Bronchial epithelial cell (primary cell): ENCODE data around the gene MAPK4. TPM values are rescaled to one million over a fixed set of nuclear protein-coding genes. Genes with fewer than 3 reads are reported as not detected.
"Not testable (repeated sequence)": the region's sequence is repeated elsewhere in the genome, so short reads cannot be mapped to it uniquely, and the experiment has no call there.

Experiments
- DNase-seq: peaks from one replicate; pipeline ENCODE4 v3.0.0-alpha.2; 2010; ENCODE audit warnings: low read depth
- FAIRE-seq: peaks from 2 replicates; lab custom pipeline; 2011; peaks lifted over from hg19 to GRCh38; lab: Jason Lieb, UNC
- H3K27me3 ChIP-seq: 2 replicates; pipeline ENCODE4 v1.5.1; 2011; ENCODE audit warnings: low read length; ENCODE audit not compliant: control insufficient read depth, insufficient read depth
- H3K36me3 ChIP-seq: 2 replicates; pipeline ENCODE4 v1.5.1; 2011; ENCODE audit warnings: low read length; ENCODE audit not compliant: control insufficient read depth, insufficient read depth
- H3K4me3 ChIP-seq: 2 replicates; pipeline ENCODE4 v1.5.1; 2011; ENCODE audit warnings: mild to moderate bottlenecking, low read depth, low read length, control low read depth
- total RNA-seq: library from RNA; depleted of rRNA; stranded (reverse); fragments of >200 nt; gene quantifications from 2 replicates; pipeline ENCODE4 v1.2.1, GENCODE V29; 2014
- TF ChIP-seq, protein P1 (sequence below): IDR thresholded peaks from 2 replicates; pipeline ENCODE4 v1.5.1; 2011; ENCODE audit warnings: mild to moderate bottlenecking, moderate library complexity, low read length, control low read depth, inconsistent platforms; ENCODE audit not compliant: insufficient read depth, severe bottlenecking

MAPK4 gene
- total RNA-seq, 1 donor from 2014 or later, result not detected

DNA sequence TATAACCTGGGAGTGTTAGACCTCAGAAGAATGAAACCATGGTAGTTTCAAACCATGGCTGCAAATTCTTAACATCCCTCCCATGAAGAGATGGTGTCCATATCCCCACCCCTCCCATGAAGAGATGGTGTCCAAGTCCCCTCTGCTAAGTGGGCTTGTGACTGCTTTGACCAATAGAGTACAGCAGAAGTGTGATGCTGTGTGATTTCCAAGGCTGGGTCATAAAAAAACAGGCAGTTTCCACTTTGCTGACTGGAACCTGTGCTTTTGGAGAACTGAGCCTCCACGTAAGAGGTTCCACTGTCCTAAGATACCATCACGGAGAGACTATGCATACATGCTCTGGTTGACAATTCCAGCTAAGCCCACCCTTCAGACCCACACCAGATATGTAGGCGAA is 194.4 kb downstream of the MAPK4 start:
- FAIRE-seq (no peak), DNase-seq (no peak)
- TF ChIP-seq, protein P1, sequence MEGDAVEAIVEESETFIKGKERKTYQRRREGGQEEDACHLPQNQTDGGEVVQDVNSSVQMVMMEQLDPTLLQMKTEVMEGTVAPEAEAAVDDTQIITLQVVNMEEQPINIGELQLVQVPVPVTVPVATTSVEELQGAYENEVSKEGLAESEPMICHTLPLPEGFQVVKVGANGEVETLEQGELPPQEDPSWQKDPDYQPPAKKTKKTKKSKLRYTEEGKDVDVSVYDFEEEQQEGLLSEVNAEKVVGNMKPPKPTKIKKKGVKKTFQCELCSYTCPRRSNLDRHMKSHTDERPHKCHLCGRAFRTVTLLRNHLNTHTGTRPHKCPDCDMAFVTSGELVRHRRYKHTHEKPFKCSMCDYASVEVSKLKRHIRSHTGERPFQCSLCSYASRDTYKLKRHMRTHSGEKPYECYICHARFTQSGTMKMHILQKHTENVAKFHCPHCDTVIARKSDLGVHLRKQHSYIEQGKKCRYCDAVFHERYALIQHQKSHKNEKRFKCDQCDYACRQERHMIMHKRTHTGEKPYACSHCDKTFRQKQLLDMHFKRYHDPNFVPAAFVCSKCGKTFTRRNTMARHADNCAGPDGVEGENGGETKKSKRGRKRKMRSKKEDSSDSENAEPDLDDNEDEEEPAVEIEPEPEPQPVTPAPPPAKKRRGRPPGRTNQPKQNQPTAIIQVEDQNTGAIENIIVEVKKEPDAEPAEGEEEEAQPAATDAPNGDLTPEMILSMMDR, result no peak
- H3K27me3 ChIP-seq, result peaks cover 3% of the 10 kb centered on the region
- no peaks in the 10 kb centered on the region for H3K36me3 ChIP-seq
- H3K4me3 ChIP-seq, result no peak overlapping the region

DNA sequence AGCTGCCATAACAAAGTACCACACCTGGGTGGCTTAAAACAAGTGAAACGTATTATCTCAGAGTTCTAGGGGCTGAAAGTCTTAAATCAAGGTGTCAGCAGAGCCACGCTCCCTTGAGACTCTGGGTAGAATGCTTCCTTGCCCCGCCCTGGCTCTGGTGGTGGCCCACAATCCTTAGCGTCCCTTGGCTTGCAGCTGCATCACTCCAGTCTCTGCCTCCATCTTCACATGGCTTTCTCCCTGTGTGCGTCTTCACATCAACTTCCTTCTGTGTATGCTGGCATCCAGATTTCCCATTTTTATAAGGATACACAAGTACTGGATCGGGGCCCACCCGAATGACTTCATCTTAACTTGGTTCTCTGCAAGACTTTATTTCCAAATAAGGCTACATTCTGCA is 197.5 kb downstream of the MAPK4 start:
- FAIRE-seq (no peak), DNase-seq (no peak)
- Histone ChIP-seq H3K4me3 (no peak overlapping the region), H3K36me3 (no peaks in the 10 kb centered on the region), H3K27me3 (peaks cover 7% of the 10 kb centered on the region)
- TF ChIP-seq, protein P1, result no peak

DNA sequence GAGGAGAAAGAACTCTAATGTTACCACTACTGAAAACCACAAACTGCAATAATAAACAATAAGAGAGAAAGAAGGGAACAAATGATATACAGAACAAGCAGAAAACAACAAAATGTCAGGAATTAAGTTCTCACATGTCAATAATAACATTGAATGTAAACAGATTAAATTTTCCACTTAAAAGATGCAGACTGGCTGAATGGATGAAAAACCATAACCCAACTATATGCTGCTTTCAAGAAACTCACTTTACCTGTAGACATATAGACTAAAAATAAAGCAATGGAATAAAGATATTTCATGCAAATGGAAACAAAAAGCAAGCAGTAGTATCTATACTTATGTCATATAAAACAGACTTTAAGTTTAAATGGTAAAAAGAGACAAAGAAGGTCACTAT is 209.6 kb downstream of the MAPK4 start:
- no peaks in the 10 kb centered on the region for H3K36me3 ChIP-seq
- FAIRE-seq (no peak), DNase-seq (no peak)
- H3K4me3 ChIP-seq, result no peak overlapping the region
- TF ChIP-seq, protein P1, result no peak
- H3K27me3 ChIP-seq, result no peaks in the 10 kb centered on the region

DNA sequence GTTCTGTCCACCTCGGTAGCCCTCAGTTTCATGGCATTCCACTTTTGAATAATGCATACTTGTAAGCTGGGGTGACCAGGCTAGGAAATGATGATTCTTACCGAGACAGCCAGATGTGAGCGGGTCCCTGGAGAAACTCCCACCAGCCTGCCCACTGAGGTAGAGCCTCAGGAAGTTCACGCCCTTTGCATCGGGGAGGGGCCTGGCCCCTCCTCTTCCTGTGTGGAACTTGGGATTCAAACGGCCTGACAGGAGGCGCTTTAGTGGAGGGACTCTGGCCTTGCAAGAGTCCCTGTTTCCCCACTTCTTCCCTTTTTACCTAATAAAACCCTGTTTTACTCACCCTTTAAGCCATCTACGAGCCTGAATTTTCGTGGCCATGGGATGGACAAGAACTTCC is 215.3 kb downstream of the MAPK4 start:
- FAIRE-seq, result no peak
- TF ChIP-seq, protein P1, result no peak
- Histone ChIP-seq H3K27me3 (peaks cover under 1% of the 10 kb centered on the region), H3K4me3 (no peak overlapping the region), H3K36me3 (no peaks in the 10 kb centered on the region)
- no peak for DNase-seq

DNA sequence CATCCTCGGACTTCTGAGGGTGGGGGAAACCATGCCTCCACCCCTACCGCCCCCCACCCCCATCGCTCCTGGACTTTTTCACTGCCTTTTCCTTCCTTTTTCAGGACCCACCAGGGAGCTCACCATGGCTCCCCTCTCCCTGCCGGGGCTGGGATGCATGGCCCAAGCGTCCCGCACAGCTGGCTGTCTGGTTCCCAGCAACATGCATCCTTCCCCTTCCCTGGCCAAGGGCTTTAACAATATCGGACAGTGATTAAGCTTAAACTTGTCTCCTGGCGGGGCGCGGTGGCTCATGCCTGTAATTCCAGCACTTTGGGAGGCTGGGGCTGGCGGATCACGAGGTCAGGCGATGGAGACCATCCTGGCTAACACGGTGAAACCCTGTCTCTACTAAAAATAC is 215.8 kb downstream of the MAPK4 start:
- FAIRE-seq (no peak), DNase-seq (no peak)
- H3K36me3 ChIP-seq, result no peaks in the 10 kb centered on the region
- H3K27me3 ChIP-seq, result peaks cover 2% of the 10 kb centered on the region
- no peak overlapping the region for H3K4me3 ChIP-seq
- TF ChIP-seq, protein P1, result no peak

DNA sequence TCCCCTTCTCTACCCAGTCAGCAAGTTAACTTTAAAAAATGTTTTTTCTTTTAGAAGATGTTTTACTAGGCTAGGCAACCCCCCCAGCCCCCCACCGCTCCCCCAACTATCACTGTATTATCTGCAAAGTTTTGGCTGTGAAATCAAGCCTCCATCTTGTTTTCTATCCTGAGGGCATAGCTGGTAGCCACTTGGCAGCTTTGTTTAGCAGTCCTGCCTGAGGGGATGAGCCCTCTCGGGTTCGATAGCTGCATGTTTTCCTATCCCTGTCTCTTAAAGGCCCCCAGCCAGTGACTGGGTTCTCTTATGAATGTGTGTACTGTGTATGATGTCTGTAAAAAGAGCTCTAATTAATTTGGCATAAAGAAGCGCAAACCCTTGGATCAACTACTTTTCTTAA is 216.5 kb downstream of the MAPK4 start:
- H3K36me3 ChIP-seq, result no peaks in the 10 kb centered on the region
- DNase-seq (no peak), FAIRE-seq (no peak)
- H3K27me3 ChIP-seq, result peaks cover 2% of the 10 kb centered on the region
- TF ChIP-seq, protein P1, result no peak
- H3K4me3 ChIP-seq, result no peak overlapping the region

DNA sequence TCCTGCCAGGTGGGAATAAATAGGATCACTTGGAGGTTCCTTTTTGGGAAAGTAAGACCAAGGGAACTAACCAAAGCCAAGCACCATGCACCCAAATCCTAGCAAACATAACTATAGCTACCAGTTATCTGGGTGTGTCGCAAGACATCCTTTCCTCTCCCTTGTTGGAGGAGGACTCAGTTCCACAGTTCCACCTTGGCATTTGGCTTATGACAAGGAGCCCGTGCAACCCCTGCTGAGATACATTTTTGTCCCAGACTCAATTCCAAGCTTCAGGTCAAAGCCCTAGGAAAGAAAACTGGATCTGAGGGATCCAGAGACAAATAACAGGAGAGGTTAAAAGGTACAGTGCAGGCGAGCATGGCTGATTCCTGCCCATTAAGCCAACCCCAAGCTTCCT is 219.1 kb downstream of the MAPK4 start:
- not testable (repeated sequence) for DNase-seq, H3K27me3 ChIP-seq, H3K36me3 ChIP-seq, FAIRE-seq, H3K4me3 ChIP-seq
